HG02981 (cell line): ENCODE results near the gene GOLIM4.
"Not testable (repeated sequence)": the region's sequence is repeated elsewhere in the genome, so short reads cannot be mapped to it uniquely, and the experiment has no call there.

Experiments used
- ATAC-seq: cut with Tn5 transposase; IDR thresholded peaks from one replicate; pipeline ENCODE4 v1.9.1; 2021; ENCODE audit warnings: mild to moderate bottlenecking, moderate library complexity; ENCODE audit not compliant: unreplicated experiment

The GOLIM4 gene

GRCh38 chr3:168095611-168096209 is at the start of gene GOLIM4:
Gene GOLIM4, minus strand, starts transcription at chr3:168095924. Its CDS starts 639 bp downstream, at chr3:168095285.
- peak; percentile 82 for ATAC-seq

GRCh38 chr3:168141405-168141998 is 45.8 kb upstream of the GOLIM4 start:
- ATAC-seq = no peak

GRCh38 chr3:168139947-168140346 is 44.2 kb upstream of the GOLIM4 start:
- no peak for ATAC-seq

- no peak for ATAC-seq
These were observed 42.7 kb upstream of the GOLIM4 start for GRCh38 chr3:168138421-168138820.

- no peak for ATAC-seq
These were observed 39.2 kb upstream of the GOLIM4 start for GRCh38 chr3:168134931-168135330.

- ATAC-seq = not testable (repeated sequence)
These were observed 34.5 kb upstream of the GOLIM4 start for GRCh38 chr3:168130250-168130649.

- not testable (repeated sequence) for ATAC-seq
These were observed 32.7 kb upstream of the GOLIM4 start for GRCh38 chr3:168128463-168128862.

- ATAC-seq = no peak
These were observed 31.7 kb upstream of the GOLIM4 start for GRCh38 chr3:168127466-168127865.

- no peak for ATAC-seq
These were observed 29.1 kb upstream of the GOLIM4 start for GRCh38 chr3:168124791-168125190.

- no peak for ATAC-seq
These were observed 28.6 kb upstream of the GOLIM4 start for GRCh38 chr3:168124291-168124690.

- no peak for ATAC-seq
These were observed 27.8 kb upstream of the GOLIM4 start for GRCh38 chr3:168123201-168124176.

- ATAC-seq = no peak
These were observed 25.7 kb upstream of the GOLIM4 start for GRCh38 chr3:168121184-168122017.

- ATAC-seq = no peak
These were observed 22.2 kb upstream of the GOLIM4 start for GRCh38 chr3:168117853-168118313.

GRCh38 chr3:168117059-168117458 is 21.3 kb upstream of the GOLIM4 start:
- no peak for ATAC-seq

GRCh38 chr3:168116279-168116678 is 20.6 kb upstream of the GOLIM4 start:
- ATAC-seq = no peak

GRCh38 chr3:168113848-168114247 is 18.1 kb upstream of the GOLIM4 start:
- no peak for ATAC-seq

- ATAC-seq = no peak
These were observed 17.2 kb upstream of the GOLIM4 start for GRCh38 chr3:168112894-168113293.

GRCh38 chr3:168104361-168104760 is 8.6 kb upstream of the GOLIM4 start:
- ATAC-seq = no peak

- no peak for ATAC-seq
These were observed 7.1 kb upstream of the GOLIM4 start for GRCh38 chr3:168102735-168103410.
